ENCODE data around the gene C1RL. TPM values are rescaled to one million over a fixed set of nuclear protein-coding genes. Genes with fewer than 3 reads are reported as not detected.

C1RL gene
- polyA plus RNA-seq, 4 donors, result 30.2 to 39.2 (median 36.1) TPM

- DNase-seq (ENCODE audit: low read depth in 4 of 4, low spot score in 3 of 4), result no peak
Measured at GRCh38 chr12:7096006-7096932, 12.7 kb downstream of the C1RL start.

DNA sequence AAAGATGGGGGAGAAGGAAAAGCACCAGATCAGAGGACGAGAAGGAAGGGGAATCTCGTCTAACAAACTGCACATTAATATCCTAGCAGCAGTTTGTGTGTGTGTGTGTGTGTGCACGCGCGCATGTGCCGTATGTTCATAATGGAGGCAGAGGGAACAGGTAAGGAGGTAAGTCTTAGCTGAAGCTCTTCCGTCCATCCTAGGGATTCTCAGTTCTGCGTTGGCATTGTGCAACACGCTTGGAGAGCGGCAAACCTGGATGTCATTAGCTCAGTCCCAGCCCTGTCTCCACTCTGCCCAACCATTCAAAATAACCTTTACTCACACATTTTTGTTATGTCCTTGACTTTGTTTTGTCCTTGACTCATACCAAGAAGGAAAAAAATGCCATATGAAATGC is 15.1 kb downstream of the C1RL start:
- no peak for DNase-seq (ENCODE audit: low read depth in 4 of 4, low spot score in 3 of 4)

GRCh38 chr12:7093486-7093885 is 15.5 kb downstream of the C1RL start:
- no peak for DNase-seq (ENCODE audit: low read depth in 4 of 4, low spot score in 3 of 4)

GRCh38 chr12:7092986-7093460 is 16.0 kb downstream of the C1RL start:
- DNase-seq (ENCODE audit: low read depth in 4 of 4, low spot score in 3 of 4), result no peak

DNA sequence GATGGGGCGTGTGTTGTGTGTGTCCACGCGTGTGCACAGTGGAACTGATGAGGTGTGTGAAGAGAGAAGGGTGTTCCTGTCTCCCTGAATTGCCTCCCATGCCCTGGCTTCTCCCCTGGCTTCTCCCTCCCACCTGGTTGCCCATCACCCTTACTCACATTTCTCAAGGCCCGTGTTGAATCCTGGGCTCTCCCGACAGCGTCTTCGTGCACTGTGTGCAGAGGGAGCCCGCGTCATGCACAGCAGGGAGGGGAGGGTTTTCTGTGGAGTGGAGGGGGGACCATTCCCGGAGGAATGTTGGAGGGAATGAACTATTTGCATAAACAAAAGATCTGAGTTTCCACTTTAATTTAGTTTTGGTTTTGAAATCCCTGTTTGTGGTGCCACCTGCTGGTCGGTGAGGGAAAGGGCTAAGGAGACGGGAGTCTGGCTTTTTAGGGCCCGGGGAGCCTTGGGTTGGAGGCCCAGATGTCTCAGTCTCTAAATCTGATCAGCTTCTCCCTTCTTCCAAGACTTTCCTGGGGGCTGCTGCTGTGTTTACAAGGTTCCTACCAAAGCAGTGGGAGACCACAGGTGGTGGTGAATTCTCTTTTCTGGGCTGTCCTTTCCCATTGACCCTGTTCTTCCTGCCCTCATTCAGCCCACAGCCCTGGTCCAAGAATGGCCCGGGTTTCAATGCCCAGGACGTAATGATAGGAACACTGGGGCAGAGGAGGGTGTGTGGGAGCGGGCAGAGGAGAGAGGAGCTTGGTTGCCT is 16.6 kb downstream of the C1RL start, which contains the start of gene C1R:
Gene C1R (minus strand): TSS at position 217 of the 757 bp plus-strand sequence. CDS start 57 bp downstream, at position 160.
- peak; percentile 51 to 66 (median 56) for DNase-seq (ENCODE audit: low read depth in 4 of 4, low spot score in 3 of 4)

DNA sequence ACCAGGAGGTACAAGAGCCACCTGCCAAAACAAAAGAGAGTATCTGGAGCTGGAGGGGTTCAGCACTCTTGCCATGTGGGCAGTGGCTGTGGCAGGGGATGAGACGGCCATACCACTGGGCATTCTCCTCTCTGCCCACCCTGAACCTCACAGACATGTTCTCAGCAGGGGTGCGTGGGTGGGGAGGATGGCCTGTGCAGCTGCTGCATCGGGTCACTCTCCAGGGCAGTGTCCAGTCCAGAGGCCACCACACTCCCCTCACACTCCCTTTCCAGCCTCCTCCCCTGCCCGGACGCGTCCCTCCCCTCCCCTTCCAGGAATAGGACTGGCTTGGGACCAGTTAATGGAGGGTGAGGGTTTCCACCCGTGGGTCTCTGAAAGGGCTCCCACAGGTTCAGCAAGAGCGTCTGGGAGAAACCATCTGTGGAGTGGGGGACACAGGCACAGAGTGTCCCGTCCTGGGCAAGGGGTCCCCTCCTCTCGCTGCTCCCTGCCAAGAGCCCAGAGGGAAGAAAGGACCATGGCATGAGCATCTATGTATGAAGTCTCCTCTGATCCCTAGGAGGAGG is 17.3 kb downstream of the C1RL start:
- peak in 1 of 4 donors; percentile 6 for DNase-seq (ENCODE audit: low read depth in 4 of 4, low spot score in 3 of 4)

- no peak for DNase-seq (ENCODE audit: low read depth in 4 of 4, low spot score in 3 of 4)
Measured at GRCh38 chr12:7091171-7091570, 17.8 kb downstream of the C1RL start.

DNA sequence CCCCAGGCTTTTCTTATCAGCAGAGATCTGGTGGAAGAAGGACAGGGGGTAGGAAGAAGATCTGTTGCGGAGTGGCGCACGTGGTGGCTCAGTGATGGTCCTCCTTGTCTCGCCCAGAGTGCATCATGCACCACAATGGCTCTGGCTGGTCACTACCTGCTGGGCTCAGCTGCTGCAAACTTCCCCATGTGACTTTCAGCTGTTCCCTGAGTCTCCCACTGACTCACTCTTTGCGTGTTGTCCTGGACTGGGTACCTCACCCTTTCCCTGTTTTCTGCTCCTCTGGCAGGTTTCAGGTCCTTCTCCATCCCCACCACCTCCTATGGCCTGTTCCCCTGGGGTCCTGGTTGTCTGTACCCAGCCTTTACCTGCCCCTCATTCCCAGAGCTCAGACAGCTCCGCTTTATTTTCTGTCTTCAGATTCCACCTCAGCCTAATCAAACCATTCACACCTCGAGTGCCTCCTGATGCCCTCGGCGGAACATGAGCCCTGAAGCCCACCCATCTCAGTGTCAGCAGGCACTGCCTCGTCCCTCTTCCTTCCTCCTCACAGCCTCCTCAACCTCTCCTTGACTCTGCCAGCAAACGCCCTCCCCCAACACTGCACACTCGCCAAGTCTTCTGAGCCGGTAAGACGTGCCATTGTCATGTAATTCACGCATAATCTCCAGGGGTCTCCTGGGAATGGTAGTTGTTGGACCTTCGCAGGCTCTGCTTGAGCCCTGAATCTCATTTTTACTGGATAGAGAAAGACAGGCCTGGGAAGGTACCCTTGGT is 18.6 kb downstream of the C1RL start:
- no peak for DNase-seq (ENCODE audit: low read depth in 4 of 4, low spot score in 3 of 4)

DNA sequence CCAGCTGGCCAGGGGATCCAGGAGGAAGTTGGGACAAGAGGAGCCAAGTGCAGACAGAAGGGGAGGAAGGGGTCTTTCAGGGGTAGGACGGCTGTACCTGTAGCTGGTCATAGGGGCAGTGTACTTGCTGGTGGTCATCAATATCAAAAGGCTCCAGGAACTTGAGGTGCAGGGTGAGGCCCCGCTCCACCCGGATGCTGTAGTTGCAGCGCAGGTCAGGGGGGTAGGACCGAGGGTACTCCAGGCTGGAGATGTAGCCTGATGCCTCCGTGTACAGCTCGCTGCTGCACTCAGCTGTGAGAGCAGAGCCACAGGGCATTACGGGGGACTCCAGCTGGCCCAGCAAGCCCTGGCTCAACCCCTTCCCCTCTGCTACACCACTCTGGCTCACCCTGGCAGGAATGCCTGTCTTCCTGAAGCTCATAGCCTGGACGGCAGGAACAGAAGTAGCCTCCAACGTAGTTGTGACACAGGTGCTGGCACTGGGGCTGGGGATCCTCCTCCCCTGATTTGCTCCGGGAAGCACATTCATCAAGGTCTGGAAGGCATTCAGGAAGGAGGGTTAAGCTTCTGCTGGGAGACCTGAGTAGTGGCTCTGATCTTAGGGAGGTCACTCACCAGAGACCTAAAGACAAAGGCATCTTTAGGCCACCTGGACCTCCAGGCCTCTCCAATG is 19.7 kb downstream of the C1RL start:
- no peak for DNase-seq (ENCODE audit: low read depth in 4 of 4, low spot score in 3 of 4)

- DNase-seq (ENCODE audit: low read depth in 4 of 4, low spot score in 3 of 4), result no peak
Measured at GRCh38 chr12:7083125-7083524, 25.9 kb downstream of the C1RL start.

GRCh38 chr12:7081037-7081436 is 28.0 kb downstream of the C1RL start:
- no peak for DNase-seq (ENCODE audit: low read depth in 4 of 4, low spot score in 3 of 4)

GRCh38 chr12:7079826-7080125 is 29.2 kb downstream of the C1RL start:
- DNase-seq (ENCODE audit: low read depth in 4 of 4, low spot score in 3 of 4), result no peak

GRCh38 chr12:7078163-7078562 is 30.9 kb downstream of the C1RL start:
- DNase-seq (ENCODE audit: low read depth in 4 of 4, low spot score in 3 of 4), result no peak

- no peak for DNase-seq (ENCODE audit: low read depth in 4 of 4, low spot score in 3 of 4)
Measured at GRCh38 chr12:7076493-7076892, 32.5 kb downstream of the C1RL start.

DNA sequence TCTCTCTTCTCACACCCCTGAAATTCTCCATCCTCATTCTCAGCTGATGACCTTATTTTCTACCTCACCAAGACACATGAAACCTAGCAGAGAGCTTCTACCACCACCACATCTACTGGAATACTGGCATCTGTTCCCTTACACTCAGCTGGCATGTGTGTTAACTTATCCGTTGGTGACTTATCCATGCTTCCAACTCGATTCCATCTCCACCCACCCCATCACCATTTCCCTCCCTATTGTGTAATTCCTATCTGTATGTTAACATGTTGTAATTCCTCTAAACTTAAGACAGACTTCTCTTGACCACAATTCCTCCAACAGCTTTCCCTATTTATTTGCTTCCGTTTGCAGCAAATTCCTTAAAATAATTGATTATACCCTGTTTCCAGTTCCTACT is 33.1 kb downstream of the C1RL start:
- no peak for DNase-seq (ENCODE audit: low read depth in 4 of 4, low spot score in 3 of 4)

- no peak for DNase-seq (ENCODE audit: low read depth in 4 of 4, low spot score in 3 of 4)
Measured at GRCh38 chr12:7075518-7075917, 33.5 kb downstream of the C1RL start.

GRCh38 chr12:7073946-7074345 is 35.1 kb downstream of the C1RL start:
- no peak for DNase-seq (ENCODE audit: low read depth in 4 of 4, low spot score in 3 of 4)

- no peak for DNase-seq (ENCODE audit: low read depth in 4 of 4, low spot score in 3 of 4)
Measured at GRCh38 chr12:7072554-7072953, 36.5 kb downstream of the C1RL start.

DNA sequence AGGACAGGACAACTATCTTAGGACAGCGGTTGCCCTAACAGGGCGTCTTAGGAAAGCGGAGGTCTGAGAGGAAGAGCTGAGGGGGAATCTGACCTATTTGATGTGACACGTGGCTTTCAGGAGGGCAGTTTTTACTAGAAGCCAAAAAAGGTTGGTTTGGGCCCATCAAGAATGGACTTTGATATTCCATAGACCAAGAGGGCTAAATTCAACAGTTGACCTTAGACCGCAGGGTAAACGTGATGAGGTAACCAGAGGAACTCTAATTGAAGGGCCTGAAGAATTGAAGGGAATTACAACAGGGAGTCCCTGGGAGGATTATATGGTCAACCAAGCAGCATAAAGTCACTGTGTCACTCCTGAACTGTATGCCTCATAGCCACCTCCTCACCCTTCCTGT is 37.0 kb downstream of the C1RL start:
- DNase-seq (ENCODE audit: low read depth in 4 of 4, low spot score in 3 of 4), result no peak

DNA sequence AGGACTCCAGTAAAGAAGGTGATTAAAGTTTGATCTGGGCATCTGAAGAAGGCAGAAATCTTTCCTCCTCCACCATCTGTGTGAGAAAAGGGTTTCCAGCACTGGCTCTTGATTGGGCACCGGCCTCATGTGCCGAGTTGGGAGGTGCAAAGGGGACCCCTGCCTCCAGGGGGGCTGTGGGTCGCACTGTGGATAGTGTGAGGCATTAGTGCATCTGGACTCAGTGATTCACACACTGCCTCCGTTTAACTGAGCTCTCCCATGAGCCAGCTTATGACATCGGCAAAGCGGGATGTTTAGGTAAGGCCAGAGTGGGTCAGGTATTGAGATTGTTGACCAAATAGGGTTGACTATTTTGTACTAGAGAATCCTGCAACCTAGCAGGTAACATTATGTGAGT is 39.6 kb downstream of the C1RL start:
- DNase-seq (ENCODE audit: low read depth in 4 of 4, low spot score in 3 of 4), result no peak

Data from left renal pelvis (tissue), 4 donors.